Subcutaneous adipose tissue (tissue), 4 donors: ENCODE data around the gene KCNIP2. TPM values are rescaled to one million over a fixed set of nuclear protein-coding genes. Genes with fewer than 3 reads are reported as not detected.

Experiments used
- CTCF ChIP-seq: fragments of 450-650 bp; IDR thresholded peaks from one replicate; pipeline ENCODE4 v1.5.1; 2016; ENCODE audit warnings: low read depth, mild to moderate bottlenecking, control low read depth, antibody characterized with exemption, moderate library complexity
- total RNA-seq, 4 donors: library from RNA; depleted of rRNA; stranded (reverse); fragments of >200 nt; gene quantifications; one replicate each; pipeline ENCODE4 v1.1.0, GENCODE V29; 2016

The KCNIP2 gene
- total RNA-seq, 4 donors from 2014 or later: 40.6 to 472 (median 78.2) TPM

GRCh38 chr10:101818872-101819633, 24.5 kb downstream of the KCNIP2 start:
- TF ChIP-seq CTCF: no peak

- no peak for TF ChIP-seq CTCF
Measured at GRCh38 chr10:101818119-101818871, 25.3 kb downstream of the KCNIP2 start, which contains the start of gene OGA. TSS of gene OGA (minus strand) at chr10:101818444. CDS start at chr10:101818022, 422 bp downstream.

GRCh38 chr10:101817337-101818118, 26.1 kb downstream of the KCNIP2 start:
- no peak for TF ChIP-seq CTCF

GRCh38 chr10:101816913-101817336, 26.7 kb downstream of the KCNIP2 start:
- no peak for TF ChIP-seq CTCF

GRCh38 chr10:101816376-101816775, 27.2 kb downstream of the KCNIP2 start:
- no peak for TF ChIP-seq CTCF

- TF ChIP-seq CTCF: no peak
Measured at GRCh38 chr10:101814466-101815071, 29.0 kb downstream of the KCNIP2 start.
